Stimulated activated CD8-positive, alpha-beta memory T cell treated with anti-CD3 and anti-CD28 coated beads, Interleukin-15, amount 100 ng/mL, for 4 hours (primary cell): ENCODE results near the gene MAK.
"Not testable (repeated sequence)": the region's sequence is repeated elsewhere in the genome, so short reads cannot be mapped to it uniquely, and the experiment has no call there.

Source experiments
- DNase-seq, 2 donors: peaks; one replicate each; pipeline ENCODE4 v3.0.0-alpha.2; 2020; ENCODE audit warnings: low read depth in 2 of 2

Gene MAK

GRCh38 chr6:10725716-10726115, 112.6 kb downstream of the MAK start:
- no peak for DNase-seq

- no peak for DNase-seq
Measured at GRCh38 chr6:10725044-10725443, 113.3 kb downstream of the MAK start.

- no peak for DNase-seq
Measured at GRCh38 chr6:10723567-10723881, 114.8 kb downstream of the MAK start.

GRCh38 chr6:10722820-10723566, 115.3 kb downstream of the MAK start, which contains the start of gene TMEM14C:
Gene TMEM14C (plus strand): TSS chr6:10723070. CDS start chr6:10724614, 1,544 bp downstream.
- DNase-seq = peak; percentile 60 to 66

GRCh38 chr6:10722570-10722819, 115.8 kb downstream of the MAK start:
- no peak for DNase-seq

GRCh38 chr6:10721850-10722569, 116.3 kb downstream of the MAK start:
- DNase-seq = no peak

GRCh38 chr6:10720960-10721849, 117.1 kb downstream of the MAK start:
- not testable (repeated sequence) for DNase-seq

- peak in 1 of 2 donors; percentile 39 for DNase-seq
Measured at GRCh38 chr6:10720265-10720959, 117.9 kb downstream of the MAK start.

GRCh38 chr6:10719964-10720264, 118.4 kb downstream of the MAK start:
- DNase-seq = no peak

- no peak for DNase-seq
Measured at GRCh38 chr6:10719296-10719963, 118.9 kb downstream of the MAK start.

GRCh38 chr6:10713962-10714361, 124.4 kb downstream of the MAK start:
- no peak for DNase-seq
